ENCODE data around the gene CELSR1.

GRCh38 chr22:46330426-46330825, 207.0 kb downstream of the CELSR1 start:
- TF ChIP-seq EZH2 (IDR thresholded peaks at IDR 0.05; ENCODE audit: low read depth) (no peak), CTCF (conservative IDR thresholded peaks at IDR 0.05) (no peak)
